GM12878 (cell line): Measurements from ENCODE around the gene SNCB. TPM values are rescaled to one million over a fixed set of nuclear protein-coding genes. Genes with fewer than 3 reads are reported as not detected.

Experiments
- ATAC-seq: fragments of 200-7000 bp; cut with Tn5 transposase; 3 replicates; pipeline ENCODE4 v1.9.1; 2020; ENCODE audit warnings: mild to moderate bottlenecking, moderate library complexity
- BruUV-seq: library from RNA; stranded (reverse); fragments of 400-500 nt; replicated peaks from 2 replicates; lab custom pipeline; 2021; lab: Mats Ljungman, UMichigan
- CTCF ChIA-PET: fragments of 300-600 bp; sonication (Branson Sonifier 250); formaldehyde crosslinking; extraction: SDS; loops from one replicate; lab custom pipeline; 2021; ENCODE audit warnings: inconsistent platforms; lab: Yijun Ruan, JAX
- POLR2A ChIA-PET: fragments of 350-600 bp; formaldehyde crosslinking; extraction: SDS; loops from one replicate; lab custom pipeline; 2021; ENCODE audit warnings: inconsistent platforms; lab: Charles Lee
- RAD21 ChIA-PET: fragments of 300-600 bp; sonication (Branson Sonifier 250); formaldehyde crosslinking; loops from one replicate; lab custom pipeline; 2023; ENCODE audit warnings: antibody characterized with exemption; ENCODE audit not compliant: unreplicated experiment; lab: Charles Lee
- SMC1A ChIA-PET: fragments of 300-600 bp; sonication (Branson Sonifier 250); formaldehyde crosslinking; loops from one replicate; lab custom pipeline; 2023; ENCODE audit not compliant: unreplicated experiment, uncharacterized antibody; lab: Charles Lee
- DNase-seq: peaks from one replicate; pipeline ENCODE4 v3.0.0-alpha.2; 2011; ENCODE audit warnings: low read depth, low spot score
- FAIRE-seq: peaks from 3 replicates; lab custom pipeline; 2011; peaks lifted over from hg19 to GRCh38; lab: Jason Lieb, UNC
- H2AFZ ChIP-seq: 2 replicates; pipeline ENCODE4 v1.6.0; 2011; ENCODE audit warnings: low read depth, low read length, control low read depth; ENCODE audit not compliant: control insufficient read depth
- H3K27ac ChIP-seq: 2 replicates; pipeline ENCODE4 v1.5.1; 2011; ENCODE audit warnings: control low read depth; ENCODE audit not compliant: control insufficient read depth, insufficient read depth
- H3K27me3 ChIP-seq, 2 experiments: replicated peaks in 1 of 2; 2 replicates each; pipeline versions ENCODE4 v1.6.0 to v1.6.1; 2011; ENCODE audit warnings: low read length in 1 of 2; ENCODE audit not compliant: control insufficient read depth in 2 of 2, insufficient read depth in 2 of 2
- H3K36me3 ChIP-seq, 2 experiments: 2 replicates each; pipeline ENCODE4 v1.5.1; 2011; ENCODE audit warnings: low read length in 1 of 2; ENCODE audit not compliant: control insufficient read depth in 2 of 2, insufficient read depth in 2 of 2
- H3K4me1 ChIP-seq: 2 replicates; pipeline ENCODE4 v1.6.1; 2011; ENCODE audit warnings: mild to moderate bottlenecking, low read length, moderate library complexity, mixed read lengths; ENCODE audit not compliant: control insufficient read depth, insufficient read depth
- H3K4me2 ChIP-seq: 2 replicates; pipeline ENCODE4 v1.6.0; 2011; ENCODE audit warnings: control low read depth; ENCODE audit not compliant: control insufficient read depth, insufficient read depth
- H3K4me3 ChIP-seq: fragments of 200-600 bp; sonication (generic); 2 replicates; pipeline ENCODE4 v1.5.1; 2016
- H3K79me2 ChIP-seq: 2 replicates; pipeline ENCODE4 v1.6.0; 2011; ENCODE audit warnings: low read length; ENCODE audit not compliant: control insufficient read depth, insufficient read depth
- H3K9ac ChIP-seq: 2 replicates; pipeline ENCODE4 v1.8.0; 2011; ENCODE audit warnings: low read length, control low read depth, mixed read lengths; ENCODE audit not compliant: control insufficient read depth, insufficient read depth
- H3K9me3 ChIP-seq: replicated peaks from 3 replicates; pipeline ENCODE4 v1.5.1; 2011; ENCODE audit warnings: mild to moderate bottlenecking, low read length; ENCODE audit not compliant: control insufficient read depth, insufficient read depth
- H4K20me1 ChIP-seq: 2 replicates; pipeline ENCODE4 v1.6.0; 2011; ENCODE audit not compliant: control insufficient read depth, insufficient read depth
- BHLHE40 ChIP-seq, 2 experiments: fragments of 450-650 bp in 1 of 2; IDR thresholded peaks; 2 replicates each; pipeline ENCODE4 v1.6.1; 2011 to 2017; ENCODE audit warnings: low read depth in 2 of 2, borderline replicate concordance in 1 of 2, improper control_type of control experiment in 1 of 2, low read length in 1 of 2, mild to moderate bottlenecking in 1 of 2
- CBFB ChIP-seq: IDR thresholded peaks from 2 replicates; pipeline ENCODE4 v1.6.1; 2016; ENCODE audit warnings: antibody characterized with exemption, low read depth
- CHD1 ChIP-seq: IDR thresholded peaks from 2 replicates; pipeline ENCODE4 v1.6.1; 2012; ENCODE audit warnings: low read depth, low read length, improper control_type of control experiment
- CREB1 ChIP-seq: IDR thresholded peaks from 2 replicates; pipeline ENCODE4 v1.6.1; 2012; ENCODE audit warnings: low read depth, mild to moderate bottlenecking, inconsistent platforms
- CTCF ChIP-seq, 3 experiments: IDR thresholded peaks in 2 of 3; conservative IDR thresholded peaks in 1 of 3; 2 replicates each; pipeline ENCODE4 v1.5.1; 2011; ENCODE audit warnings: low read depth in 3 of 3, low read length in 3 of 3, mild to moderate bottlenecking in 3 of 3, control low read depth in 2 of 3, moderate library complexity in 2 of 3, inconsistent platforms in 1 of 3, mixed read lengths in 1 of 3; ENCODE audit not compliant: control insufficient read depth in 2 of 3, insufficient read depth in 1 of 3; ENCODE audit errors: extremely low read depth in 1 of 3
- FOXK2 ChIP-seq: fragments of 450-650 bp; IDR thresholded peaks from 2 replicates; pipeline ENCODE4 v1.6.1; 2017; ENCODE audit warnings: mild to moderate bottlenecking, moderate library complexity
- IKZF1 ChIP-seq: fragments of 450-650 bp; conservative IDR thresholded peaks from 2 replicates; pipeline ENCODE4 v1.6.1; 2017; ENCODE audit warnings: antibody characterized with exemption, mild to moderate bottlenecking
- IRF5 ChIP-seq: fragments of 450-650 bp; IDR thresholded peaks from 2 replicates; pipeline ENCODE4 v1.6.1; 2017; ENCODE audit warnings: borderline replicate concordance
- NKRF ChIP-seq: fragments of 450-650 bp; conservative IDR thresholded peaks from 2 replicates; pipeline ENCODE4 v1.6.1; 2017; ENCODE audit warnings: mild to moderate bottlenecking, moderate library complexity
- PAX5 ChIP-seq: IDR thresholded peaks from 2 replicates; pipeline ENCODE4 v1.6.1; 2011; ENCODE audit warnings: low read depth, low read length, borderline replicate concordance
- RAD21 ChIP-seq: IDR thresholded peaks from 2 replicates; pipeline ENCODE4 v1.6.1; 2011; ENCODE audit warnings: mild to moderate bottlenecking, low read depth, low read length, moderate library complexity; ENCODE audit not compliant: insufficient read depth
- TCF3 ChIP-seq: IDR thresholded peaks from 2 replicates; pipeline ENCODE4 v1.6.1; 2012; ENCODE audit warnings: low read depth, mild to moderate bottlenecking, low read length, borderline replicate concordance; ENCODE audit not compliant: insufficient read depth
- ZNF384 ChIP-seq: IDR thresholded peaks from 2 replicates; pipeline ENCODE4 v1.6.1; 2012; ENCODE audit warnings: low read depth, mild to moderate bottlenecking, low read length, improper control_type of control experiment, borderline replicate concordance
- WGBS: methylation state at CpG from one replicate; pipeline ENCODE4 v1.1.6; 2016; ENCODE audit warnings: low lambda C conversion rate; ENCODE audit not compliant: insufficient replicate concordance, insufficient coverage; ENCODE audit errors: missing lambda C conversion rate; 5-methylcytosine and 5-hydroxymethylcytosine counted together
- in situ Hi-C: fragments of 300-500 bp; cut with MboI; formaldehyde crosslinking; loops from 9 replicates; pipeline ENCODE4 v1.14.3; 2018; ENCODE audit warnings: mixed read lengths
- intact Hi-C: fragments of 100-400 bp; cut with micrococcal nuclease; formaldehyde crosslinking; loops from one replicate; pipeline ENCODE4 v1.14.2; 2022; ENCODE audit not compliant: unreplicated experiment
- polyA plus RNA-seq, 11 experiments: library from polyadenylated mRNA; depleted of rRNA in 4 of 11; unstranded in 6 of 11; stranded (reverse) in 5 of 11; fragments of >200 nt; fragmentation: Nextera tagmentation in 4 of 11; fragmentation: Illumina TruSeq in 1 of 11; extraction: Ambion mirVana in 4 of 11; extraction: Trizol in 1 of 11; gene quantifications; 1 replicate in 1 of 11; 2 replicates in 10 of 11; pipeline versions ENCODE4 v1.2.1 to v1.2.3, GENCODE V29; 2011 to 2016; ENCODE audit warnings: inconsistent platforms in 2 of 11, missing spikeins in 2 of 11, low read depth in 1 of 11
- total RNA-seq, 4 experiments: library from RNA; depleted of rRNA in 3 of 4; stranded (reverse); fragments of >200 nt in 3 of 4; fragmentation: Illumina TruSeq in 1 of 4; extraction: Trizol in 1 of 4; gene quantifications; 2 replicates each; pipeline versions ENCODE4 v1.2.1 to v1.2.3, GENCODE V29; 2013 to 2021

SNCB gene
- total and polyA plus RNA-seq, 10 of the 15 experiments (the other 5 are each of a cell fraction or from before 2014, with no cell fraction given), result 0.75 TPM; not detected in 9

DNA sequence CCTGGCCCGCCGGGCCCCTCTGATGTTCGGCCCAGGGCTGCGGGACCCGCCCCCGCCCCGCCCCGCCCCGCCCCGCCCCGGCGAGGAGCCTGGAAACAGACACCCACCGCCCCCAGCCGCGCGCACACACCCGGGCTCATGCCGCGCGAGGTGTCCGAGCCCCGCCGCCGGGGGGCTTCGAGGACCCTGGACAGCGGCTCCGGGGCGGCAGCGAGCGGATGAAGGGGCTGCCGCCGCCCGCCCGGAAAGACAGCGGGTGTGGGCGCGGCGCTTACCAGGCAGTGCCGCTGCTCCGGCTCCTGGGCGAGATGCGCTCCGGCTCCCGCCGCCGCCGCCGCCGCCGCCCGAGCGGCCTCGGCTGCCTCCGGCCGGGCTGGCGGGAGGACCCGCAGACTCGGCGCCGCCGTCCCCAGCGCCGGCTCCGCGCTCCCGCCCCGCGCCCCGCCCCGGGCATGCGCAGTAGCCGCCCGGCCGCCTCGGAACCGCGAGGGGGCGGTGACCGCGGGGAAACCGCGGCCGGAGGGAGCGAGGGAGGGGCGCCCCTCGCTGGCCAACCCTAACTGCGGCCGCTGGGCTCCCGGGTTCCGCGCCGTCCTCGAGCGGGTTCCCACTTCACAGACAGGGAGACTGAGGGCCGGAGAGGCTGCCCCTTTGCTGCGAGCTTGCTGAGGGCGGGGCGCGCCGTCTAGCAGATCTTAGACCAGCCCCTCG, 20.5 kb downstream of the SNCB start, which contains the start of gene GPRIN1 (continued):
- TF ChIP-seq NKRF, result peak; percentile 41; the same call in 1 of the 2 replicates
- no peak for TF ChIP-seq CBFB
- no peak for TF ChIP-seq ZNF384
- peak; percentile 75 for TF ChIP-seq IKZF1

DNA sequence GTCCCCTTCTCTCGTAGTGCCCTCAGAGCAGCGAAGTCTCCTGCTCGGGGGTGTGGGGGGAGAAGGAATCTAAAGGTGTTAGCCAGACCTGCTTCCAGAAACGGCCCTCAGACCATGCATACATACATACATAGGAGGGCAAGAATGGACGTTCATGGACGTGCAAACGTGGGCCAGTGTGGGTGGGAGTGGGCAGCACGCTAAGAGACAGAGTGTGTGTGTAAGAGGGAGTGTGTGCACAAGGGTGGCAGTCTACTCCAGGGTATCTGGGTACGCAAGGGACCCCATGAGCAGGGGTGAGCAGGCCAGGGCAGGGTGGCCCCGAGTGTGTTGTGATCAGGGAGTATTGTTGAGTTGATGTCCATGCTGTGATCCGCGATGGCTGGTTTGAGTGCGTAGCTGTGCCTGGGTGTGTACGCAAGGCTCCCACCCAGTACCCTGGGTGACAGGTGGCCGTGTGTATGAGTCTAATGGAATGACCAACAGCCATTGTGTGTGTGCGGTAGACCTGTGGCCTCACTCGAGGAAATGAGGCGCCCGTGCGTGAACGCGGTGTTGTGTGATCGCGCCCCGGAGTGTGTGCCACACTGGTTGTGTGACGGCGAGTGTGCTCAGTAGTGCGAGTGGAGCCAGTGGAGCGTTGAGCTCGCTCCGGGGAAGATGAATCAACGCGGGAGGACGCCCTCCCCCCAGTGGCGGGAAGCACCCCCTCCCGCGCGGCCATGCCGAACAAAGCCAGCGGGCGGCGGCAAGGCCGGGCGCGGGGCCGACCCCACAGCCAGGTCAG, 21.2 kb downstream of the SNCB start:
- TF ChIP-seq TCF3, result no peak
- TF ChIP-seq CHD1, result no peak
- no peak for TF ChIP-seq RAD21
- TF ChIP-seq CTCF (IDR thresholded peaks at IDR 0.05 in 2 of 3, conservative IDR thresholded peaks at IDR 0.05 in 1 of 3; ENCODE audit: control insufficient read depth in 2 of 3, extremely low read depth in 1 of 3, insufficient read depth in 1 of 3, low read depth in 3 of 3, low read length in 3 of 3), result peak in 1 of 3 experiments; percentile 9; a peak in 1 of 6 replicates
- TF ChIP-seq CREB1, result no peak
- TF ChIP-seq IRF5, result no peak
- no peak for TF ChIP-seq FOXK2
- 0 out of 2 replicates have a peak, but pooled peaks have one; percentile 53 for TF ChIP-seq PAX5
- TF ChIP-seq BHLHE40 (IDR thresholded peaks at IDR 0.05; ENCODE audit: borderline replicate concordance in 1 of 2, low read depth in 2 of 2, low read length in 1 of 2), result peak; percentile 58 to 78; a peak in 3 of 4 replicates
- Histone ChIP-seq H3K4me1 (peaks cover 12% of the 10 kb centered on the region), H2AFZ (peak overlapping the region; percentile 83), H3K36me3 (no peaks in the 10 kb centered on the region), H3K4me2 (peak overlapping the region; percentile 74), H3K9ac (peak overlapping the region; percentile 41; the same call in 1 of the 2 replicates), H3K9me3 (no peaks in the 10 kb centered on the region), H3K79me2 (no peaks in the 10 kb centered on the region; the same call in 1 of the 2 replicates), H3K27me3 (no peaks in the 10 kb centered on the region), H3K27ac (no peak overlapping the region), H3K4me3 (peak overlapping the region; percentile 65), H4K20me1 (no peaks in the 10 kb centered on the region)
- ChIA-PET POLR2A (no interaction called here), SMC1A (no interaction called here), RAD21 (no interaction called here), CTCF (interaction anchor here (1.1 kb wide), 1 partner anchor 998 kb away, joined by 4 read pairs; no protein-coding TSS in a partner anchor)
- BruUV-seq, result no TSS peak
- ATAC-seq, result peak; percentile 56
- intact Hi-C loops (no loop called here), in situ Hi-C loops (no loop called here)
- DNase-seq, result no peak
- no peak for FAIRE-seq
- 37% methylated on average over 38 of the region's 46 CpGs for WGBS
